B cell (primary cell): ENCODE data around the gene HOXC9.

Source experiments
- EZH2 ChIP-seq: IDR thresholded peaks from 2 replicates; pipeline ENCODE4 v1.6.1; 2012; ENCODE audit warnings: borderline replicate concordance, low read depth, mild to moderate bottlenecking, moderate library complexity, low read length; ENCODE audit not compliant: insufficient read depth, poor library complexity, severe bottlenecking
- TF ChIP-seq, protein P1 (sequence below): fragments of 200-600 bp; IDR thresholded peaks from one replicate; pipeline ENCODE4 v1.8.0; 2022; ENCODE audit warnings: antibody characterized with exemption, mild to moderate bottlenecking

DNA sequence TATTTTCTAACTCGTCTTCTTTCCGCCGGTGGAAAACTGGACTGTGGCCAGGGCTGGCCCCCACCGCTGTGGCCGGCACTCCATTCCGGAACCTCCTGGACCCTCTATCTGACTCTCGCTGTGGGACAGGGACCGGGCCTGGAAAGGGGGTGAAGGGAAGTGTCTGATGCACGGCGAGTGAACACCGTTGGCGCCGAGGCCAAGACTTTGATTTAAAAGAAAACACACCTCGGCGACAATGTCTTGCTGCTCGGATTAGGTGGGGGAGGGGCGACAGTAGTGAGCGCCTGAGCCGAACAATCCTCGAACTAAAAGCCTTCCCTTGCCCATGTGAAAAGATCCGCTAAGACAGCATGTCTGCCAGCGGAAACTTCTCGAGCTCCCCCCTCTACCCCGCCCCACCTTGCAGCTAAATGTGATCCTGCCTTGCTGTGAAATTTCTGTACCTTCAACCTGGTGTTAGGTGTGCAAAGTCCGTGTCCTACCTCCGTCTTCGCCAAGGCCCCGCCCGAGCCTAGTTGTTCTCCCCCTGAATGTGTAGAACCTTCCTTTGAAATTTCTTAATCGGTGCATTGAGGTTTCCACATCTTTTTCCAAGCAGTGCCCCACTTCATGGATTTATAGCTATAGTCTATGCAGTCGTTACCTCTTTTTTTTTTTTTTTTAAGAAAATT lies 24.3 kb upstream of the HOXC9 start:
- TF ChIP-seq, protein P1, sequence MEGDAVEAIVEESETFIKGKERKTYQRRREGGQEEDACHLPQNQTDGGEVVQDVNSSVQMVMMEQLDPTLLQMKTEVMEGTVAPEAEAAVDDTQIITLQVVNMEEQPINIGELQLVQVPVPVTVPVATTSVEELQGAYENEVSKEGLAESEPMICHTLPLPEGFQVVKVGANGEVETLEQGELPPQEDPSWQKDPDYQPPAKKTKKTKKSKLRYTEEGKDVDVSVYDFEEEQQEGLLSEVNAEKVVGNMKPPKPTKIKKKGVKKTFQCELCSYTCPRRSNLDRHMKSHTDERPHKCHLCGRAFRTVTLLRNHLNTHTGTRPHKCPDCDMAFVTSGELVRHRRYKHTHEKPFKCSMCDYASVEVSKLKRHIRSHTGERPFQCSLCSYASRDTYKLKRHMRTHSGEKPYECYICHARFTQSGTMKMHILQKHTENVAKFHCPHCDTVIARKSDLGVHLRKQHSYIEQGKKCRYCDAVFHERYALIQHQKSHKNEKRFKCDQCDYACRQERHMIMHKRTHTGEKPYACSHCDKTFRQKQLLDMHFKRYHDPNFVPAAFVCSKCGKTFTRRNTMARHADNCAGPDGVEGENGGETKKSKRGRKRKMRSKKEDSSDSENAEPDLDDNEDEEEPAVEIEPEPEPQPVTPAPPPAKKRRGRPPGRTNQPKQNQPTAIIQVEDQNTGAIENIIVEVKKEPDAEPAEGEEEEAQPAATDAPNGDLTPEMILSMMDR, result no peak
- no peak for TF ChIP-seq EZH2
